GM21447 (cell line): Measurements from ENCODE around the gene INO80C.
"Not testable (repeated sequence)": the region's sequence is repeated elsewhere in the genome, so short reads cannot be mapped to it uniquely, and the experiment has no call there.

Source experiments
- ATAC-seq: cut with Tn5 transposase; IDR thresholded peaks from one replicate; pipeline ENCODE4 v1.9.1; 2021; ENCODE audit not compliant: unreplicated experiment

The INO80C gene

GRCh38 chr18:35463827-35464226 is 33.9 kb downstream of the INO80C start:
- no peak for ATAC-seq

- no peak for ATAC-seq
These were observed 34.7 kb downstream of the INO80C start for GRCh38 chr18:35463050-35463449.

GRCh38 chr18:35460736-35461161 is 37.0 kb downstream of the INO80C start:
- no peak for ATAC-seq

- ATAC-seq = no peak
These were observed 37.8 kb downstream of the INO80C start for GRCh38 chr18:35459997-35460396.

GRCh38 chr18:35458677-35459441 is 38.9 kb downstream of the INO80C start:
- peak; percentile 77 for ATAC-seq

- ATAC-seq = no peak
These were observed 39.5 kb downstream of the INO80C start for GRCh38 chr18:35458271-35458670.

GRCh38 chr18:35457140-35457704 is 40.5 kb downstream of the INO80C start:
- no peak for ATAC-seq

- no peak for ATAC-seq
These were observed 41.6 kb downstream of the INO80C start for GRCh38 chr18:35455926-35456763.

- ATAC-seq = no peak
These were observed 43.0 kb downstream of the INO80C start for GRCh38 chr18:35454803-35455202.

- ATAC-seq = not testable (repeated sequence)
These were observed 44.7 kb downstream of the INO80C start for GRCh38 chr18:35453065-35453464.

- ATAC-seq = no peak
These were observed 45.8 kb downstream of the INO80C start for GRCh38 chr18:35451916-35452315.

GRCh38 chr18:35451032-35451431 is 46.7 kb downstream of the INO80C start:
- ATAC-seq = no peak

- no peak for ATAC-seq
These were observed 53.1 kb downstream of the INO80C start for GRCh38 chr18:35444636-35445035.

GRCh38 chr18:35443847-35444246 is 53.9 kb downstream of the INO80C start:
- no peak for ATAC-seq

- ATAC-seq = no peak
These were observed 54.3 kb downstream of the INO80C start for GRCh38 chr18:35443434-35443833.

- ATAC-seq = no peak
These were observed 55.1 kb downstream of the INO80C start for GRCh38 chr18:35442701-35443100.

- no peak for ATAC-seq
These were observed 55.7 kb downstream of the INO80C start for GRCh38 chr18:35441857-35442595.

- no peak for ATAC-seq
These were observed 59.1 kb downstream of the INO80C start for GRCh38 chr18:35438480-35439234.

- ATAC-seq = no peak
These were observed 59.9 kb downstream of the INO80C start for GRCh38 chr18:35437836-35438235.

- ATAC-seq = no peak
These were observed 61.6 kb downstream of the INO80C start for GRCh38 chr18:35436076-35436649.
